Astrocyte (in vitro differentiated cells and primary cell): ENCODE results near the gene CD99L2. TPM values are rescaled to one million over a fixed set of nuclear protein-coding genes. Genes with fewer than 3 reads are reported as not detected.
A peak's percentile ranks its signal among the peaks of the same experiment; 100 is the strongest.

Experiments used
- DNase-seq: peaks from one replicate; pipeline ENCODE4 v3.0.0-alpha.2; 2010; ENCODE audit warnings: low read depth
- FAIRE-seq: peaks from 2 replicates; lab custom pipeline; 2011; peaks lifted over from hg19 to GRCh38; lab: Jason Lieb, UNC
- H2AFZ ChIP-seq: 2 replicates; pipeline ENCODE4 v1.6.0; 2012; ENCODE audit warnings: low read depth, low read length, inconsistent platforms
- H3K27ac ChIP-seq: 2 replicates; pipeline ENCODE4 v1.5.1; 2011; ENCODE audit warnings: low read depth, low read length, inconsistent platforms
- H3K27me3 ChIP-seq: 2 replicates; pipeline ENCODE4 v1.6.0; 2011; ENCODE audit warnings: low read length, inconsistent platforms; ENCODE audit not compliant: insufficient read depth
- H3K36me3 ChIP-seq: 2 replicates; pipeline ENCODE4 v1.5.1; 2011; ENCODE audit warnings: low read length, inconsistent platforms; ENCODE audit not compliant: insufficient read depth
- H3K4me1 ChIP-seq: 2 replicates; pipeline ENCODE4 v1.5.1; 2011; ENCODE audit warnings: low read length, inconsistent platforms; ENCODE audit not compliant: insufficient read depth
- H3K4me2 ChIP-seq: 2 replicates; pipeline ENCODE4 v1.6.0; 2012; ENCODE audit warnings: low read length, inconsistent platforms
- H3K4me3 ChIP-seq: 2 replicates; pipeline ENCODE4 v1.5.1; 2011; ENCODE audit warnings: low read depth, mild to moderate bottlenecking, low read length, inconsistent platforms; ENCODE audit not compliant: insufficient read depth
- H3K79me2 ChIP-seq: 2 replicates; pipeline ENCODE4 v1.6.0; 2012; ENCODE audit warnings: mild to moderate bottlenecking, low read length, inconsistent platforms; ENCODE audit not compliant: insufficient read depth
- H3K9ac ChIP-seq: 2 replicates; pipeline ENCODE4 v1.6.0; 2012; ENCODE audit warnings: mild to moderate bottlenecking, low read length, inconsistent platforms
- H3K9me3 ChIP-seq: 2 replicates; pipeline ENCODE4 v1.5.1; 2012; ENCODE audit warnings: low read depth, mild to moderate bottlenecking, low read length, inconsistent platforms; ENCODE audit not compliant: insufficient read depth
- H4K20me1 ChIP-seq: 2 replicates; pipeline ENCODE4 v1.6.0; 2012; ENCODE audit warnings: low read length, inconsistent platforms; ENCODE audit not compliant: insufficient read depth
- H3K27ac Mint-ChIP-seq: one replicate; pipeline ENCODE4 v1.8.0; 2021; ENCODE audit warnings: mild to moderate bottlenecking, mixed read lengths; ENCODE audit not compliant: unreplicated experiment
- H3K27me3 Mint-ChIP-seq: one replicate; pipeline ENCODE4 v1.8.0; 2021; ENCODE audit warnings: low read depth, mixed read lengths; ENCODE audit not compliant: unreplicated experiment
- H3K36me3 Mint-ChIP-seq: one replicate; pipeline ENCODE4 v1.8.0; 2021; ENCODE audit warnings: low read depth, mixed read lengths; ENCODE audit not compliant: unreplicated experiment
- H3K4me1 Mint-ChIP-seq: one replicate; pipeline ENCODE4 v1.8.0; 2021; ENCODE audit warnings: low read depth, mixed read lengths; ENCODE audit not compliant: unreplicated experiment
- H3K4me3 Mint-ChIP-seq: one replicate; pipeline ENCODE4 v1.8.0; 2021; ENCODE audit warnings: mild to moderate bottlenecking, moderate library complexity, mixed read lengths; ENCODE audit not compliant: unreplicated experiment
- H3K9me3 Mint-ChIP-seq: one replicate; pipeline ENCODE4 v1.8.0; 2021; ENCODE audit warnings: mild to moderate bottlenecking, mixed read lengths; ENCODE audit not compliant: unreplicated experiment
- EZH2 ChIP-seq: IDR thresholded peaks from 2 replicates; pipeline ENCODE4 v1.6.1; 2012; ENCODE audit warnings: mild to moderate bottlenecking, low read length, inconsistent platforms; ENCODE audit not compliant: insufficient read depth
- total RNA-seq: library from RNA; stranded (reverse); gene quantifications from 2 replicates; pipeline ENCODE4 v1.2.1, GENCODE V29; 2021
- TF ChIP-seq, protein P1 (sequence below): IDR thresholded peaks from 2 replicates; pipeline ENCODE4 v1.5.1; 2011; ENCODE audit warnings: low read depth, mild to moderate bottlenecking, inconsistent platforms, low read length, moderate library complexity; ENCODE audit not compliant: insufficient read depth

Gene CD99L2
- total RNA-seq, 1 donor from 2014 or later: 38.4 TPM

DNA sequence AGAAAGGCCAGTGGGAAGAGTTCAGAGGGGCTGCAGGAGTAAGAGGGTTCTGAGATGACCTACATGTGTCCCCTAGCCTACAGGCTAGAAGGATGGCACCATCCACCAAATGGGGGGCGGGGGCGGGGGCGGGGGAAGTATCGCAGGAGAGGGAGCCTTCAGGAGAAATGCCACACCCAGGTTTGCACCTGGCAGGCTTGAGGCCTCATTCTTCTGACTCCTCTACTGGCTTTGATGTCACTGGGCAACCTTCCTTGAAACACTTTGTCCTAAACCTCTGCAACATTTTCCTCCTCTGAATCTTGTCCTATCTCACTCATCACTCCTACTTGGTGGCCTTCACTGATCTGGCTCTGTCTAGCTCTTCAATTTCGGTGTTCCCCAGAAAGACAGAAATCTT lies 24.0 kb downstream of the CD99L2 start:
- Mint-ChIP-seq H3K4me3 (no peak overlapping the region), H3K27ac (no peak overlapping the region), H3K27me3 (no peaks in the 10 kb centered on the region), H3K36me3 (peaks cover 7% of the 10 kb centered on the region), H3K9me3 (no peaks in the 10 kb centered on the region), H3K4me1 (peaks cover 14% of the 10 kb centered on the region)
- H4K20me1 ChIP-seq: peaks cover 3% of the 10 kb centered on the region
- H3K9me3 ChIP-seq: no peaks in the 10 kb centered on the region
- H3K9ac ChIP-seq: no peak overlapping the region
- H2AFZ ChIP-seq: no peak overlapping the region
- no peak for TF ChIP-seq EZH2
- H3K27ac ChIP-seq: no peak overlapping the region
- DNase-seq: no peak
- no peaks in the 10 kb centered on the region for H3K79me2 ChIP-seq
- no peak for FAIRE-seq
- no peaks in the 10 kb centered on the region for H3K36me3 ChIP-seq
- H3K4me1 ChIP-seq: peaks cover 7% of the 10 kb centered on the region
- no peaks in the 10 kb centered on the region for H3K27me3 ChIP-seq
- H3K4me3 ChIP-seq: no peak overlapping the region
- no peak overlapping the region for H3K4me2 ChIP-seq

DNA sequence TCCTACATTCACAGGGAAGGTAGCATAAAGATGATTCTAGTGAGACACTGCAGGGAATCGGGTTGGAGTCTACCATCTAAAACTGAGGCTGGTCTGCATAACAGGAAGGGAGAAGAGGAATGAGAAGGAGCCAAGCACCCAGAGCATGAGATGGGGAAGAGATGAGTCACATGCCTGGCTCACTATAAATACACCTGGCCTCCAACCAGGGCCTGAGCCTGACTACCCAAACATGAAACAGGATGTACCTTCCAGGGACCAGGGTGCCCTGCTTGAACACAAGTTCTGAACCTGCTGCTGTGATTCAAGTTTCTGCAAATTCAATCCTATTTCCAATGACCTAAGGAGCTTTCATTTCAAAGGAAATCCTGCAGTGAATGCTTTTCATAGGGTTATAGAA lies 24.9 kb downstream of the CD99L2 start:
- DNase-seq (peak; percentile 39), FAIRE-seq (peak; percentile 79)
- Histone ChIP-seq H3K9ac (no peak overlapping the region), H3K4me2 (no peak overlapping the region), H3K27me3 (no peaks in the 10 kb centered on the region), H3K9me3 (no peaks in the 10 kb centered on the region), H3K4me1 (peaks cover 7% of the 10 kb centered on the region), H2AFZ (no peak overlapping the region), H3K27ac (no peak overlapping the region), H4K20me1 (peaks cover 3% of the 10 kb centered on the region), H3K79me2 (no peaks in the 10 kb centered on the region), H3K4me3 (no peak overlapping the region), H3K36me3 (no peaks in the 10 kb centered on the region)
- Mint-ChIP-seq H3K27ac (no peak overlapping the region), H3K4me1 (peaks cover 19% of the 10 kb centered on the region), H3K9me3 (no peaks in the 10 kb centered on the region), H3K4me3 (no peak overlapping the region), H3K27me3 (no peaks in the 10 kb centered on the region), H3K36me3 (peaks cover 7% of the 10 kb centered on the region)
- no peak for TF ChIP-seq EZH2
- TF ChIP-seq, protein P1, sequence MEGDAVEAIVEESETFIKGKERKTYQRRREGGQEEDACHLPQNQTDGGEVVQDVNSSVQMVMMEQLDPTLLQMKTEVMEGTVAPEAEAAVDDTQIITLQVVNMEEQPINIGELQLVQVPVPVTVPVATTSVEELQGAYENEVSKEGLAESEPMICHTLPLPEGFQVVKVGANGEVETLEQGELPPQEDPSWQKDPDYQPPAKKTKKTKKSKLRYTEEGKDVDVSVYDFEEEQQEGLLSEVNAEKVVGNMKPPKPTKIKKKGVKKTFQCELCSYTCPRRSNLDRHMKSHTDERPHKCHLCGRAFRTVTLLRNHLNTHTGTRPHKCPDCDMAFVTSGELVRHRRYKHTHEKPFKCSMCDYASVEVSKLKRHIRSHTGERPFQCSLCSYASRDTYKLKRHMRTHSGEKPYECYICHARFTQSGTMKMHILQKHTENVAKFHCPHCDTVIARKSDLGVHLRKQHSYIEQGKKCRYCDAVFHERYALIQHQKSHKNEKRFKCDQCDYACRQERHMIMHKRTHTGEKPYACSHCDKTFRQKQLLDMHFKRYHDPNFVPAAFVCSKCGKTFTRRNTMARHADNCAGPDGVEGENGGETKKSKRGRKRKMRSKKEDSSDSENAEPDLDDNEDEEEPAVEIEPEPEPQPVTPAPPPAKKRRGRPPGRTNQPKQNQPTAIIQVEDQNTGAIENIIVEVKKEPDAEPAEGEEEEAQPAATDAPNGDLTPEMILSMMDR: no peak

DNA sequence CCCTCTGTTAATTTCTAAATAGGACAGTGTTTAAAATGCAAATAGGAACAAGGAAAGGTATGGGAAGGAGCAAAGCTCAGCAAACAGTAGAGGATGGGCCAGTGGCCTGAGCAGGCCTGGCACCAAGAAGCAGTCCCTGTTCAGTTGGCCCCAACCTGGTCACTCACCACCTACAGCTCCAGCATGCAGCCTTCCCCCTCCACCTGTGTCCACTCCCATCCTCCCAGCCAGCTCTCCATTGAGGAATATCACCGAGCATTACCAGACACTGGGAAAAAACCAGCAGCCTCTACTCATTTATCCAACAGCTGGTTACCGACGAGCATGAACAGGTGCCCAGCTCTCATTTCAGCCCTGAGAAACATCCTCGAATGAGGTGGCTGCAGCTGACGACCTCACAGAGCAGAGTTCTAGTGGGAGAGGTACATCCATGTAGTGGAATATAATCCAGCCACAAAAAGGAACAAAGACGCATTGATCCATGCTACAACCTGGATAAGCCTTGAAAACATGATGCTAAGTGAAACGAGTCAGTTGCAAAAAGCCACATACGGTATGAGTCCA lies 25.6 kb downstream of the CD99L2 start:
- no peak overlapping the region for H3K27ac Mint-ChIP-seq

More for the DNA sequence above, 25.6 kb downstream of the CD99L2 start:
- Mint-ChIP-seq H3K9me3 (no peaks in the 10 kb centered on the region), H3K27me3 (no peaks in the 10 kb centered on the region), H3K4me1 (peaks cover 19% of the 10 kb centered on the region), H3K4me3 (no peak overlapping the region), H3K36me3 (peaks cover 7% of the 10 kb centered on the region)
- Histone ChIP-seq H3K36me3 (no peaks in the 10 kb centered on the region), H3K9ac (no peak overlapping the region), H3K27ac (no peak overlapping the region), H2AFZ (no peak overlapping the region), H3K4me3 (no peak overlapping the region), H4K20me1 (peaks cover 3% of the 10 kb centered on the region), H3K9me3 (no peaks in the 10 kb centered on the region), H3K4me1 (peaks cover 7% of the 10 kb centered on the region), H3K27me3 (no peaks in the 10 kb centered on the region), H3K79me2 (no peaks in the 10 kb centered on the region), H3K4me2 (no peak overlapping the region)
- TF ChIP-seq, protein P1: no peak
- TF ChIP-seq EZH2: no peak
- DNase-seq (no peak), FAIRE-seq (no peak)
